ENCODE data around the gene COL4A2. TPM values are rescaled to one million over a fixed set of nuclear protein-coding genes. Genes with fewer than 3 reads are reported as not detected.
"Not testable (repeated sequence)": the region's sequence is repeated elsewhere in the genome, so short reads cannot be mapped to it uniquely, and the experiment has no call there.

The COL4A2 gene
- total RNA-seq, 1 experiment from 2014 or later, result 74.5 TPM

- Histone ChIP-seq H3K79me2 (ENCODE audit: low read length) (peaks cover 11% of the 10 kb centered on the region), H3K9ac (ENCODE audit: low read length) (no peak overlapping the region), H3K9me3 (ENCODE audit: low read length) (no peaks in the 10 kb centered on the region), H3K27ac (ENCODE audit: low read length) (no peak overlapping the region), H3K4me3 (ENCODE audit: low read length) (no peak overlapping the region), H3K36me3 (ENCODE audit: low read depth, low read length) (peaks cover 5% of the 10 kb centered on the region; the same call in 1 of the 2 replicates), H4K20me1 (ENCODE audit: low read length) (no peaks in the 10 kb centered on the region), H3F3A (ENCODE audit: low read length, unreplicated experiment) (peaks cover 9% of the 10 kb centered on the region), H3K4me2 (ENCODE audit: low read length) (no peak overlapping the region), H3K9me2 (replicated peaks; ENCODE audit: low read length) (no peaks in the 10 kb centered on the region), H3K4me1 (ENCODE audit: insufficient read depth, low read length) (peaks cover 48% of the 10 kb centered on the region), H3K27me3 (ENCODE audit: low read length) (no peaks in the 10 kb centered on the region), H2AFZ (ENCODE audit: low read length) (no peak overlapping the region)
- no TSS peak for BruUV-seq (replicated peaks)
- intact Hi-C loops (cut with micrococcal nuclease), result no loop called here
- ATAC-seq, result no peak
- DNase-seq, result no peak
- ChIA-PET CTCF (no interaction called here), POLR2A (ENCODE audit: unreplicated experiment) (no interaction called here)
- TF ChIP-seq EZH2 (IDR thresholded peaks at IDR 0.05; ENCODE audit: low read length, unreplicated experiment), result no peak
- TF ChIP-seq CTCF (conservative IDR thresholded peaks at IDR 0.05; ENCODE audit: low read depth, low read length), result no peak
- TF ChIP-seq EZH2phosphoT487 (IDR thresholded peaks at IDR 0.05; ENCODE audit: borderline replicate concordance, low read length), result no peak
Measured at GRCh38 chr13:110393761-110394160, 86.7 kb downstream of the COL4A2 start.

- H3K4me1 ChIP-seq (ENCODE audit: insufficient read depth, low read length), result peaks cover 53% of the 10 kb centered on the region
- no TSS peak for BruUV-seq (replicated peaks)
- H3K9me3 ChIP-seq (ENCODE audit: low read length), result no peaks in the 10 kb centered on the region
- no peak for DNase-seq
- no peaks in the 10 kb centered on the region for H3K27me3 ChIP-seq (ENCODE audit: low read length)
- no peak overlapping the region for H3K9ac ChIP-seq (ENCODE audit: low read length)
- no peak overlapping the region for H2AFZ ChIP-seq (ENCODE audit: low read length)
- no peak for ATAC-seq
- H3K4me2 ChIP-seq (ENCODE audit: low read length), result no peak overlapping the region
- H3K79me2 ChIP-seq (ENCODE audit: low read length), result peaks cover 11% of the 10 kb centered on the region
- no peak overlapping the region for H3K27ac ChIP-seq (ENCODE audit: low read length)
- ChIA-PET POLR2A (ENCODE audit: unreplicated experiment) (no interaction called here), CTCF (no interaction called here)
- no peak for TF ChIP-seq EZH2 (IDR thresholded peaks at IDR 0.05; ENCODE audit: low read length, unreplicated experiment)
- TF ChIP-seq EZH2phosphoT487 (IDR thresholded peaks at IDR 0.05; ENCODE audit: borderline replicate concordance, low read length), result no peak
- no peak for TF ChIP-seq CTCF (conservative IDR thresholded peaks at IDR 0.05; ENCODE audit: low read depth, low read length)
- H3K4me3 ChIP-seq (ENCODE audit: low read length), result no peak overlapping the region
- intact Hi-C loops (cut with micrococcal nuclease), result no loop called here
- H4K20me1 ChIP-seq (ENCODE audit: low read length), result no peaks in the 10 kb centered on the region
- H3K9me2 ChIP-seq (replicated peaks; ENCODE audit: low read length), result no peaks in the 10 kb centered on the region
- H3K36me3 ChIP-seq (ENCODE audit: low read depth, low read length), result peaks cover 5% of the 10 kb centered on the region; the same call in 1 of the 2 replicates
- H3F3A ChIP-seq (ENCODE audit: low read length, unreplicated experiment), result peaks cover 9% of the 10 kb centered on the region
Measured at GRCh38 chr13:110394371-110394841, 87.3 kb downstream of the COL4A2 start.

GRCh38 chr13:110395616-110396015 is 88.5 kb downstream of the COL4A2 start:
- H3K4me1 ChIP-seq (ENCODE audit: insufficient read depth, low read length), result peaks cover 46% of the 10 kb centered on the region
- ATAC-seq; H3K4me3 ChIP-seq (ENCODE audit: low read length); H3K9me2 ChIP-seq (replicated peaks; ENCODE audit: low read length); H3K9me3 ChIP-seq (ENCODE audit: low read length); BruUV-seq (replicated peaks); intact Hi-C loops (cut with micrococcal nuclease); POLR2A ChIA-PET (ENCODE audit: unreplicated experiment); H3K4me2 ChIP-seq (ENCODE audit: low read length); H3F3A ChIP-seq (ENCODE audit: low read length, unreplicated experiment); H3K79me2 ChIP-seq (ENCODE audit: low read length); H3K27me3 ChIP-seq (ENCODE audit: low read length); H3K36me3 ChIP-seq (ENCODE audit: low read depth, low read length); CTCF ChIA-PET; DNase-seq; H4K20me1 ChIP-seq (ENCODE audit: low read length); H2AFZ ChIP-seq (ENCODE audit: low read length): not testable (repeated sequence)
- peak overlapping the region; percentile 82; the same call in 1 of the 2 replicates for H3K9ac ChIP-seq (ENCODE audit: low read length)
- H3K27ac ChIP-seq (ENCODE audit: low read length), result peak overlapping the region; percentile 100
